ENCODE results near the gene TSPAN4. TPM values are rescaled to one million over a fixed set of nuclear protein-coding genes. Genes with fewer than 3 reads are reported as not detected.
A peak's percentile ranks its signal among the peaks of the same experiment; 100 is the strongest.

Gene TSPAN4
- total and polyA plus RNA-seq, 4 donors = 16.5 to 38.1 (median 30.4) TPM

- DNase-seq (ENCODE audit: low spot score) = no peak
- no peak overlapping the region for H3K9ac ChIP-seq (ENCODE audit: low read depth in 1 of 2, low read length in 2 of 2)
Measured at GRCh38 chr11:794013-794765, 48.5 kb upstream of the TSPAN4 start.

More at GRCh38 chr11:794013-794765, 48.5 kb upstream of the TSPAN4 start:
- Histone ChIP-seq H3K27me3 (ENCODE audit: control insufficient read depth in 4 of 4, insufficient read depth in 4 of 4, low read length in 3 of 4) (no peaks in the 10 kb centered on the region), H3K36me3 (ENCODE audit: control insufficient read depth in 4 of 4, insufficient read depth in 3 of 4, low read depth in 1 of 4, low read length in 3 of 4) (peaks cover 0 to 10% (median 5%) of the 10 kb centered on the region in 4 donors), H3K9me3 (ENCODE audit: control insufficient read depth in 4 of 4, low read length in 3 of 4) (no peaks in the 10 kb centered on the region), H3K4me1 (ENCODE audit: control insufficient read depth in 4 of 4, insufficient read depth in 4 of 4, low read length in 3 of 4) (peaks cover 11 to 47% (median 30%) of the 10 kb centered on the region in 4 donors), H3K4me3 (ENCODE audit: low read depth in 1 of 3, low read length in 3 of 3) (peak overlapping the region in 1 of 3 donors; percentile 77), H3K27ac (ENCODE audit: low read depth in 1 of 2, low read length in 2 of 2) (peak overlapping the region in 1 of 2 donors; percentile 98)
- whole genome bisulfite sequencing = 92% methylated on average over 31 of the region's 31 CpGs
- TF ChIP-seq SP1 (IDR thresholded peaks at IDR 0.05) (no peak), HNF4A (conservative IDR thresholded peaks at IDR 0.05) (no peak), ZBTB33 (IDR thresholded peaks at IDR 0.05) (no peak), MAX (IDR thresholded peaks at IDR 0.05) (no peak), GABPA (IDR thresholded peaks at IDR 0.05 in 1 of 2, conservative IDR thresholded peaks at IDR 0.05 in 1 of 2) (no peak), REST (IDR thresholded peaks at IDR 0.05) (no peak), YY1 (IDR thresholded peaks at IDR 0.05) (no peak), HNF4G (IDR thresholded peaks at IDR 0.05) (no peak), FOXA1 (IDR thresholded peaks at IDR 0.05) (no peak), JUND (IDR thresholded peaks at IDR 0.05) (no peak), CTCF (IDR thresholded peaks at IDR 0.05; ENCODE audit: low read depth, low read length, missing input control) (no peak)
